Stimulated activated CD4-positive, alpha-beta T cell treated with anti-CD3 and anti-CD28 coated beads, TNF-alpha, amount 100 ng/mL, for 48 hours (primary cell): ENCODE measurements around the gene NUBP2.

Experiments
- DNase-seq, 3 donors: peaks; one replicate each; pipeline ENCODE4 v3.0.0-alpha.2; 2020; ENCODE audit warnings: low read depth in 3 of 3

NUBP2 gene, protein sequence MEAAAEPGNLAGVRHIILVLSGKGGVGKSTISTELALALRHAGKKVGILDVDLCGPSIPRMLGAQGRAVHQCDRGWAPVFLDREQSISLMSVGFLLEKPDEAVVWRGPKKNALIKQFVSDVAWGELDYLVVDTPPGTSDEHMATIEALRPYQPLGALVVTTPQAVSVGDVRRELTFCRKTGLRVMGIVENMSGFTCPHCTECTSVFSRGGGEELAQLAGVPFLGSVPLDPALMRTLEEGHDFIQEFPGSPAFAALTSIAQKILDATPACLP

DNA sequence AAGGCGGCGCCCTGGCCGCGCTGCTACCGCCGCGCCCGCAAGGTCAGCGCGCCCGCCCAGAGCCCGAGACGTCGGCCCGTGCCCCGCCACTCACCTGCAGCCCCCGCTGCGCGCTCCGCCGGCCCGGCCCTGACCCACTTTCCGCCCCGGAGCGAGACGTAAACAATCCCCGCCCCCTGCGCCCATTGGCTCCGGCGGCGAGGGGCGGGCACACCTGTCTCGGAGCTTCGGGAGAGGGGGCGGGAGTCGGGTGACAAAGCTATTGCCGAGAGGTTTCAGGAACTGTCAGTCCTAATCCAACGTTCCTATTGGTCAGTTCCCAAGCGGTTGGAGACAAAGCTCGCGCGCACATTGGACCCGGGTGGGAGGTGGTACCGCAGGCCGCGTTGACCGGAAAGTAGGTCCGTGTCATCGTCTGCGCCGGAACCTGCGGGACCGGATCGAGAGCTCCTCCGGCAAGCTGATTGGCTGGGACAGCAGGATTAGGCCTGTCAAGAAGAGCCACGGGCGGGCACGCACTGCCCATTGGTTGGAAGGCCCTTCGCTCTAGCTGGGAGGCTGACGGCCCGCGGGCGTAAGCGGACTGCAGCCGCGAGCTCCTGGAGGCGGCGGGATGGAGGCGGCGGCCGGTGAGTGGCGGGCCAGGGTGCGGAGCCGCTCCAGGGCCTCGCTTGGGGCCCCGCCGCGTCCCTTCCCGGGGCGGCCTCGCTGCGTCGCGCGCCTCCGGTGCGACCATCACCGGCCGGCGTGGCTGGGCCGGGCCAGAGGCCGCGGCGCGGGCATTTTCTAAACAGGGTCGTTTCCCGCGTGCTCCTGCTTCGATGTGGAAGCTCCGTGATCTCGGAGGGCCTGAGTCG is at the start of gene NUBP2, which contains the start of gene SPSB3:
Gene NUBP2, plus strand, starts transcription at position 553 of the 857 bp plus-strand sequence. Its CDS starts 61 bp downstream, at position 614.
Gene SPSB3, minus strand, starts transcription at position 164 of the 857 bp plus-strand sequence. CDS start 1,088 bp downstream, outside the sequence.
- DNase-seq = peak; percentile 95 to 100 (median 95)

GRCh38 chr16:1734123-1734522 is 48.6 kb upstream of the NUBP2 start:
- no peak for DNase-seq

- no peak for DNase-seq
Measured at GRCh38 chr16:1734816-1735215, 47.9 kb upstream of the NUBP2 start.

GRCh38 chr16:1740234-1740633 is 42.5 kb upstream of the NUBP2 start:
- DNase-seq = no peak

DNA sequence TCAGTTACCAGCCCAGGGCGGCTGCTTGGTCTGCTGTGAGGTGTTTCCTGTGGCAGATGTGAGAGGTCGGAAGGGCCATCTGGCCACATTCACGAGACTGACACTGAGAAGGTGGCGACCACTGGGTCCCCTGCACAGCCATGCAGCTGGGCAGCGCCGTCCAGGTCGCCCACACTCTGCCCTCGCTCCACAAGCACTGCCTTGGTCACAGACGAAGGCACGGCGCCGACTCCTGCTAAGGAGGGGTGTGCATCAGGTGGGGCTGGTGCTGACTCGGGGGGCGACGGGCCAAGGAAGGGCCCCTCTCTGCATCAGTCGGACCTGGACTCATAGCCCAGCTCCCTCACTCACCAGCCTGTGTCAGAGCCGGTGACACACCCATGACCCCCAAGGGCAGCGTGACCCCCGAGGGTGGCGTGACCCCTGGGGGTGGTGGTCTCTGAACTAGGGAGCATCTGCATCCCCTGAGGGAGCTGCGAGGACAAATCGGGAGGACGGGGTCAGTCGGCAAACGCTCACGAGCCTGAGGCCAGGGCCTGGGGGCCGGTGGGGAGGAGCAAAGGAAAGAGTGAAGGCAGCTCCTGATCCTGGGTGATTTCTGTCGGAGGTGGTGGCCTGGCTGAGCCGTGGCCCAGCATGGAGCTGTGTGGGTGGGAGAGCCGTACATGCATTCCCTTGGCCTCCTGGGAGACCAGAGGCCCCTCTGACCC is 41.8 kb upstream of the NUBP2 start:
- DNase-seq = no peak

GRCh38 chr16:1741553-1742165 is 41.1 kb upstream of the NUBP2 start:
- DNase-seq = no peak

GRCh38 chr16:1743376-1744337 is 39.1 kb upstream of the NUBP2 start:
- no peak for DNase-seq

- no peak for DNase-seq
Measured at GRCh38 chr16:1744338-1744840, 38.4 kb upstream of the NUBP2 start.

- DNase-seq = no peak
Measured at GRCh38 chr16:1745181-1745899, 37.4 kb upstream of the NUBP2 start.

DNA sequence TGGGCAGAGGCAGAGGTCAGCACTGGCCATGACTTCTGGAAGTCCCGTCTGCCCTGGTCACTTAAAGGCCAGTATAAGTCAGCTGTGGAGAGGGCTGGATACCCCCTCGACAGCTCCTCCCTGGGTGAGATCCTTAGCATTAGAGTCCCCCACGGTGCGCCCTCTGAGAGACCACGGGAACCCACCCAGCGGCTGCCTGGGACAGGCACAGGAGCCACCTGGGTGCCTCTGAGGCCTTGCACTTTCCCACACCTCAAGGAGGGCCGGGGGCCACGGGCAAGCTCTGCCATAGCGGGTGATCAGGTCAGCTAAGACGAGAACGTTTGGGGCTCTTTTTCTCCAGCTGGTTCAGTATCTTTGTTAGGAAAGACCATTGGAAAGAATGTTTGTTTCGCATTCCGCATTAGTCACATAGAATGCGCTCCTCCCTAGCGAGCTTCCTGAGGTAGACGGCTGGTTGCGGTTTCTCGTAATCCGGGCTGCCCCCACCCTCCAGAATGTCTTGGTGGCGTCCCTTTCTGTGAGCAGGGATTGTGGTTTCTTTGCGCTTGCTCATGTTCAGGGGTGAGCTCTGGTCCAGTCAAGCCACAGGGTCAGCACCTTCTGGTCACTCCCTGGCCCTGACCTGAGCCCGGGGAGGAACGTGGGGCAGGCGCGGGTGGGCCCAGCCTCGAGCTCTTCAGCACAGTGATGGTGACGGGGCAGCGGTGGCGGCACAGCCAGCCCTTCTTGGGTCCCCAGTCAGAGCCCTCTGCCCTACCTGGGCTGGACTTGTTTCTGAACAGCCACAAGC is 36.7 kb upstream of the NUBP2 start:
- no peak for DNase-seq

DNA sequence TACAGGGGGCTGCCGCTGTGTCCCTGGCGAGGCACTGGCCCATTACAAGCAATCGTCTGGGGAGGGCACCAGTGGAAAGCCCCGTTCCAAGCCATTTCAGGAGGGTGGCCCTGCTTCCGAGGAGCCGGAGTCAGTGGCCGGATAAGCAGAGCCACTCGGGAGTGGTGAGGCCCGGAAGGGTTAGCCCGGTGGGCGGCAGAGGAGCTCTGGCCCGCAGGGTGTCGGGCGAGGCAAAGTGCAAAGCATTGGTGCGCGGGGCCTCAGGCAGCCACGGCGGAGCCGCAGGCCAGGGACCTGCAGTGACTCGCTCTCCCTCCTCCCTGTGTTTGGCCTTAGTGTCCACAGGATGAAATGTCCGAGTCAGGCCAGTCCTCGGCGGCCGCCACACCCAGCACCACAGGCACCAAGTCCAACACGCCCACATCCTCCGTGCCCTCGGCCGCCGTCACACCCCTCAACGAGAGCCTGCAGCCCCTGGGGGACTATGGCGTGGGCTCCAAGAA is 36.0 kb upstream of the NUBP2 start:
- no peak for DNase-seq

DNA sequence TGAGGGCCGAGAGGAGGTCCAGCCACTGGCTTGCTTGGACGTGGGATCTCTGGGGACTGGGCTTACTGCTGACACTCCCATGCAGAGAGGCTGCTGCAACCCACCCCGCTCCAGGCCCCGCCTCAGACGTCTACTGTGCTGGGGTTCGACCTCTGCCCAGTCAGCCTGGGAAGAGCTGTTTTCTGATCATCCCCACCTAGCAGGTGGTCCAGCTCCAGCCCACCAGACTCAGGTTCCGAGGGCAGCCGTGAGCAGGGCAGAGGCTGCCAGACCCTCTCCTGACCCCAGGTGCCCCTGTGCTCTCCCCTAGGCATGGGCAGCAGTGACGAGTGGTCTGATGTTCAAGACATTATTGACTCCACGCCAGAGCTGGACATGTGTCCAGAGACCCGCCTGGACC is 34.8 kb upstream of the NUBP2 start:
- DNase-seq = no peak

DNA sequence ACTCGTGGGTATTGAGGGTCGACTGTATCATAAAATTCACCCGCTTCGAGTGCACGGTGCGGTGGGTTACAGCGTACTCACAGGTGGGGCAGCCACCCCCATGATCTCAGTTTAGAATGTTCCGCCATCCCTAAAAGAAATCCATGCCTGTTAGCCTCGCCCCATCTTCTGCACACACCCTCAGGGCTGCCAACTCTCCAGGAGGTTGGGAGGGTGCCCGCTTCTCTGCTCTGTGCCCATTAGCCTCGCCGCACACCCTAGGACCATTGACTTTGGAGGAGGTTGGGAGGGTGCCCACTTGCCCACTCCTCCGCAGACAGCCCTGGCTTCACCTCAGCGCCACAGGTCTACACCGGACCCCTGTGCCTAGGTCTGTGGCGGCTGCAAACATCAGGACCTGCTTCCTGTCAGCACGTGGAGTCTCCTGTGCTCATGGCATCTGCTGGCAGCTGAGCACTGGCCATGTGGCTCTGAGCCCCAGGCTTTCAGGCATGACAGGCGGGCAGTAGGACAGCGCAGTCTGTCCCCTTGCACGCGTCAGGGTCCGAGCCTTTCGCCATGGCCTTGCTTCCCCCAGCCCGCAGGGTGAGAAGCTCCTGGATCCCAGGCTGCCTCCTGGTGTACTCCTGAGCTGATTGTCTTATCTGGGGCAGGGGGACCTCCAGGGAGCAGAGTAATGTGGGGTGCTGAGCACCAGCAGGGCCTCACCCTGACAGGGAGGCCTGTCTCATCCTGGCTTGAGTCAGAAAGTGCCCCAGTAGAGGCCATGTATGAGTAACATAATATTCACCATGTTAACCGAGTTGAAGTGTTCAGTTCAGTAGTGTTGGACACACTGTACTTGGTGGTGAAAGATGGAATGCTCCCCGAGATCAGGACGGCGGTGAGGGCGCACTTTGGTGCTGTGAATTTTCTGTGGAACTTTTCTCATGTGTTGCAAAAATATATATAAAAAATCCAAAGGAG is 33.3 kb upstream of the NUBP2 start:
- DNase-seq = no peak

GRCh38 chr16:1751946-1752345 is 30.8 kb upstream of the NUBP2 start:
- DNase-seq = no peak

GRCh38 chr16:1752853-1753252 is 29.9 kb upstream of the NUBP2 start:
- DNase-seq = no peak

DNA sequence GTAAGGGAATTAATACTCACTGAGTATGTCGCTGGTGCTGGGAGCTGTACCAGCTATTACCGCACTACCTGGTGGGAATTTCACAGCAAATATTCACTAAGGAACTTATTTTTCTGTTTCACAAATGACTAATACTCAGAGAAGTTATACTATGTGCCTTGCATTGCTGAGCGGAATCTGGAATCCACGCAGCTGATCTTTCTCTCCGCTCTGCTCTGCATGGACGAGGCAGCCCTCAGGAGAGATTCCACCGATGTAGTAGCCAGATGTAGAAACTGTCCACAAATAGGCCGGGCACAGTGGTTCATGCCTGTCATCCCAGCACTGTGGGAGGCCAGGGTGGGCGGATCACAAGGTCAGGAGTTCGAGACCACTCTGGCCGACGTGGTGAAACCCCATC is 28.6 kb upstream of the NUBP2 start:
- DNase-seq = no peak

- DNase-seq = no peak
Measured at GRCh38 chr16:1757714-1758461, 24.9 kb upstream of the NUBP2 start.
